Osteocyte (in vitro differentiated cells): ENCODE measurements around the gene CALHM4. TPM values are rescaled to one million over a fixed set of nuclear protein-coding genes. Genes with fewer than 3 reads are reported as not detected.

Source experiments
- DNase-seq: peaks from one replicate; pipeline ENCODE4 v3.0.0; 2021; ENCODE audit warnings: mixed read lengths; ENCODE audit not compliant: unreplicated experiment; ENCODE audit errors: extremely low spot score
- H3K27ac Mint-ChIP-seq: one replicate; pipeline ENCODE4 v1.8.0; 2021; ENCODE audit warnings: mild to moderate bottlenecking, mixed read lengths; ENCODE audit not compliant: unreplicated experiment
- H3K27me3 Mint-ChIP-seq: one replicate; pipeline ENCODE4 v1.8.0; 2021; ENCODE audit warnings: mixed read lengths; ENCODE audit not compliant: unreplicated experiment
- H3K36me3 Mint-ChIP-seq: one replicate; pipeline ENCODE4 v1.8.0; 2021; ENCODE audit warnings: mixed read lengths; ENCODE audit not compliant: unreplicated experiment
- H3K4me1 Mint-ChIP-seq: one replicate; pipeline ENCODE4 v1.8.0; 2021; ENCODE audit warnings: mixed read lengths; ENCODE audit not compliant: unreplicated experiment
- H3K4me3 Mint-ChIP-seq: one replicate; pipeline ENCODE4 v1.8.0; 2021; ENCODE audit warnings: mild to moderate bottlenecking, moderate library complexity, mixed read lengths; ENCODE audit not compliant: unreplicated experiment
- H3K9me3 Mint-ChIP-seq: one replicate; pipeline ENCODE4 v1.8.0; 2021; ENCODE audit warnings: mixed read lengths; ENCODE audit not compliant: unreplicated experiment
- total RNA-seq: library from RNA; stranded (reverse); gene quantifications from 2 replicates; pipeline ENCODE4 v1.2.1, GENCODE V29; 2021
- TF ChIP-seq, protein P1 (sequence below): fragments of 200-600 bp; sonication (generic); IDR thresholded peaks from 2 replicates; pipeline ENCODE4 v1.5.0; 2021; ENCODE audit warnings: antibody characterized with exemption, mild to moderate bottlenecking, moderate library complexity

CALHM4 gene
- total RNA-seq, 1 donor from 2014 or later: not detected

- peaks cover 5% of the 10 kb centered on the region for H3K36me3 Mint-ChIP-seq
- no peaks in the 10 kb centered on the region for H3K27me3 Mint-ChIP-seq
- H3K27ac Mint-ChIP-seq: no peak overlapping the region
- H3K4me3 Mint-ChIP-seq: no peak overlapping the region
- TF ChIP-seq, protein P1, sequence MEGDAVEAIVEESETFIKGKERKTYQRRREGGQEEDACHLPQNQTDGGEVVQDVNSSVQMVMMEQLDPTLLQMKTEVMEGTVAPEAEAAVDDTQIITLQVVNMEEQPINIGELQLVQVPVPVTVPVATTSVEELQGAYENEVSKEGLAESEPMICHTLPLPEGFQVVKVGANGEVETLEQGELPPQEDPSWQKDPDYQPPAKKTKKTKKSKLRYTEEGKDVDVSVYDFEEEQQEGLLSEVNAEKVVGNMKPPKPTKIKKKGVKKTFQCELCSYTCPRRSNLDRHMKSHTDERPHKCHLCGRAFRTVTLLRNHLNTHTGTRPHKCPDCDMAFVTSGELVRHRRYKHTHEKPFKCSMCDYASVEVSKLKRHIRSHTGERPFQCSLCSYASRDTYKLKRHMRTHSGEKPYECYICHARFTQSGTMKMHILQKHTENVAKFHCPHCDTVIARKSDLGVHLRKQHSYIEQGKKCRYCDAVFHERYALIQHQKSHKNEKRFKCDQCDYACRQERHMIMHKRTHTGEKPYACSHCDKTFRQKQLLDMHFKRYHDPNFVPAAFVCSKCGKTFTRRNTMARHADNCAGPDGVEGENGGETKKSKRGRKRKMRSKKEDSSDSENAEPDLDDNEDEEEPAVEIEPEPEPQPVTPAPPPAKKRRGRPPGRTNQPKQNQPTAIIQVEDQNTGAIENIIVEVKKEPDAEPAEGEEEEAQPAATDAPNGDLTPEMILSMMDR: no peak
- DNase-seq: no peak
- no peaks in the 10 kb centered on the region for H3K4me1 Mint-ChIP-seq
- H3K9me3 Mint-ChIP-seq: no peaks in the 10 kb centered on the region
These were observed 30.7 kb upstream of the CALHM4 start for GRCh38 chr6:116522896-116523295.

DNA sequence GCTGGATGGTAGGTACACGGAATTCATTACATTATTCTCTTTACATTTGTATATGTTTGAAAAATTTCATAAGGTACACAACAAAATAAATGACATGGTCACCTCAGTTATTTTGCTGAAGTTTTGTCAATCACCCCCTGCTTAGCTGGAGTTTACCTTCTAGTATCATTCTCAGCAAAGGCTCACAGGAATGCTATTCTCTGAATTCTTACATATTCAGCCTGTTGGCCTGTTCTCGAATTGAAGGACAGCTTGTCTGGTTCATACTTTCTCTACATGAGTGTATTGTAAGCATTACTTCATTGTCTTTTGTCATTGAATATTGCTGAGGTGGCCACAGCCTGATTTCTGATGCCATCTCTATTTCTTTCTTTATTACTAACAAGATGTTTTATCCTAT is 29.3 kb upstream of the CALHM4 start:
- H3K36me3 Mint-ChIP-seq: no peaks in the 10 kb centered on the region
- TF ChIP-seq, protein P1: no peak
- no peaks in the 10 kb centered on the region for H3K9me3 Mint-ChIP-seq
- no peak for DNase-seq
- H3K4me1 Mint-ChIP-seq: peaks cover 8% of the 10 kb centered on the region
- no peaks in the 10 kb centered on the region for H3K27me3 Mint-ChIP-seq
- no peak overlapping the region for H3K27ac Mint-ChIP-seq
- H3K4me3 Mint-ChIP-seq: no peak overlapping the region

DNA sequence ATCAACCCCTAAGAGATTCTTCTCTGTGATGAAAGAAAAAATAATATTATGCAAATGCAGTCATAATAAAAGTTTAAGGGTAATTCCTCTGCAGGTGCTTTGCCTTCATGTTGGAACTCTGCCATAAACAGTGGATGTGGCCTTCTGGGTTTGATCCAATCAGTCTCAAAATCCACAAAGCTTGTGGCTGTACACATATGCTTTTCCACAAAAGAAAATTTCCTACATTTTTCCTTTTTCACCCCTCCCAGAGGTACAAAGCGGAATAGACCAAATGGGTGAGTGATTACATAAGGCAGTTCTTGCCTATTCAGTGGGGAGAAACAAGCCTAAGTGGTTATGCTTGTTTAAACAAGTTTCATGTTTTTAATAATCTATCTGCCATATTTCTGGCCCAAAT is 25.4 kb upstream of the CALHM4 start:
- no peak overlapping the region for H3K27ac Mint-ChIP-seq
- H3K4me3 Mint-ChIP-seq: no peak overlapping the region
- no peak for DNase-seq
- H3K9me3 Mint-ChIP-seq: no peaks in the 10 kb centered on the region
- H3K27me3 Mint-ChIP-seq: peaks cover 3% of the 10 kb centered on the region
- peaks cover 16% of the 10 kb centered on the region for H3K4me1 Mint-ChIP-seq
- TF ChIP-seq, protein P1: no peak
- H3K36me3 Mint-ChIP-seq: no peaks in the 10 kb centered on the region

- H3K4me3 Mint-ChIP-seq: no peak overlapping the region
- no peak for DNase-seq
- no peaks in the 10 kb centered on the region for H3K9me3 Mint-ChIP-seq
- peaks cover 16% of the 10 kb centered on the region for H3K4me1 Mint-ChIP-seq
- TF ChIP-seq, protein P1: no peak
- H3K27ac Mint-ChIP-seq: no peak overlapping the region
- no peaks in the 10 kb centered on the region for H3K36me3 Mint-ChIP-seq
- peaks cover 4% of the 10 kb centered on the region for H3K27me3 Mint-ChIP-seq
These were observed 24.8 kb upstream of the CALHM4 start for GRCh38 chr6:116528780-116529179.

DNA sequence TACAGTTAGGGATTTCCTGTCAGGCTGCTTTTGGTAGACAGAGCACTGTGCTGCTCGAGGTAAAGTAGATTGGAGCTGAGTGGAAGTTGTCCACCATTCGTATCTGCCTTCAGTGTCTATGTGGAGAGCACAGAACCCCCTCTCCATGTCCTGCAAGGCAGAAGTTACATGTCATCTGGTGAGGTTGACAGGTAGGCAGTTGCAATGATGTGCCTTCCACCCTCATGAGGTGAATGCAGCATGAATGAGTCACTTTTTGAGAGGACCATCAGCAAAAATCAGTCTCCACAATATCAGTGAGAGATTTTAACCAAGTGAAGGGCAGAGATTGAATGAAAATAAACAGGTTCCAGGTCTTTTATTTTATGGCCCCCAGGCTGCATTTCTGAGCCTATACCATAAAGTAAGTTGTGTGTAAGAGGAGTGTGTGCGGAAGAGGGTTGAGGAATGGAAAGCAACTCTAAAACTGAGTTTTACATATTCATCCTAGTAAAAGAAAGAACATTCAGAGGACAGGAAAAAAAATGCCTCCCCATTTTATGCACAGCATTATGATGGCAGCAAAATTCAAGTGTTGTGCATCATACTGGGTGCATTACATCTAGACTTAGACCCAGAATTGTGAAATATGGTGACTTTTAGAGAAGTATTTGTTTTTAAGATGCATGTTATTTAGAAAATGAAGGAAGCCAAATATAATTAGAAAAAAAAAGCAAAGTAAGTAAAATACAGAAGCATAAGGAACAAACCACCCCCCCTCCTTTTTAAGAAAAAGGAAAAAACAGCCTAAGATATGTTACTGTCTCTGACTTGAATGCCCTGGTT is 23.9 kb upstream of the CALHM4 start:
- DNase-seq: no peak
- Mint-ChIP-seq H3K9me3 (no peaks in the 10 kb centered on the region), H3K27me3 (peaks cover 9% of the 10 kb centered on the region), H3K4me1 (peaks cover 16% of the 10 kb centered on the region), H3K36me3 (no peaks in the 10 kb centered on the region), H3K4me3 (no peak overlapping the region), H3K27ac (no peak overlapping the region)
- TF ChIP-seq, protein P1: no peak
